K562 (cell line): ENCODE measurements around the gene ACOX1.

Source experiments
- MXI1 ChIP-seq: IDR thresholded peaks from 2 replicates; pipeline ENCODE4 v1.6.1; 2011; ENCODE audit warnings: low read depth, mild to moderate bottlenecking, improper control_type of control experiment, low read length
- POLR2B ChIP-seq: fragments of 450-650 bp; IDR thresholded peaks from 2 replicates; pipeline ENCODE4 v1.6.1; 2018; ENCODE audit warnings: low read depth; ENCODE audit not compliant: partially characterized antibody
- ZBTB7A ChIP-seq: IDR thresholded peaks from 2 replicates; pipeline ENCODE4 v1.6.1; 2011; ENCODE audit warnings: low read depth, mild to moderate bottlenecking, low read length, moderate library complexity, borderline replicate concordance; ENCODE audit not compliant: control insufficient read depth
- ZNF311 ChIP-seq: fragments of 250-450 bp; sonication (Bioruptor Pico); IDR thresholded peaks from 2 replicates; pipeline ENCODE4 v1.4.0; 2020; ENCODE audit warnings: mild to moderate bottlenecking, moderate library complexity

DNA sequence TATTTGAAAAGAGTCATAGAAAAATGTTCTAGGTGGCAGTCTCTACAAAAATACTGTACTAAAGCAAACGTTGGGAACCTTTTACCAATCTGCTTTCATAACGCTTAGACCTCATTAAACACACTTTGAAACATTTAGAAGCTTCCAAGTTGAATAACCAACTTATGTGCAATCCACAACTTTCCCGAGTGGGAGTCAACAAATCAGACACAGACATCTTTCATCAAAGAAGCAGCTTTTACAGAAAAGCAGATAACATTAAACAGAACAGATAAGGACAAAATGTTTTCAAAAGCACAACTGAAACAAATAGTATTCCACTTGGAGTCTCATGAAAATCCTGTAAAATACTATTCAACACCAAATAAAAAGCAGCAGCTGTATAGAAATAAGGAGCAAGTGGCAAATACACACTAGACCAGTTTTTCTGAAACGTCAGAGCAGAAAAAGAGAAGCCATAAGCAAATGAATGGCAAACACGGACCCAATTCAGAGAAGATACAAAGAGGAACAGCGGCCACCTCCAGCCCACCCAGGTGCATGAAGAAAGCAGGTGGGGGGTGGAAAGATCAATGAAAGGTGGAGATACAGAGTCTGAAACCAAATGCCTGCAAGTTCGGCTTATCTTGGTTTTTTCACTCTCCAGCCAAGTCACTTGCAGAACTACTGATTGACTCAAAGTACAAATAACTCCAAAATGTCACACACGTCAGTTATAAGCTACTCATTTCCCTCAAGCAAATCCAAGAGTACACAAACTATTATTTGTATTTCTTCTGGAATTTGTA, 19.7 kb downstream of the ACOX1 start:
- no peak for TF ChIP-seq POLR2B
- TF ChIP-seq MXI1: no peak
- no peak for TF ChIP-seq ZNF311 (CRISPR knock-in tag)
- TF ChIP-seq ZBTB7A: no peak
